ENCODE results near the gene MIAT. TPM values are rescaled to one million over a fixed set of nuclear protein-coding genes. Genes with fewer than 3 reads are reported as not detected.
A peak's percentile ranks its signal among the peaks of the same experiment; 100 is the strongest.

Gene MIAT
- polyA plus RNA-seq, 2 of the 4 experiments (the other 2 are of a cell fraction) = 1.5 to 2.2 TPM

- WGBS (ENCODE audit: missing lambda C conversion rate) = 0% methylated on average over 4 of the region's 4 CpGs
- H3K4me3 ChIP-seq = peak overlapping the region; percentile 92
- FAIRE-seq (no peak), ATAC-seq (no peak), DNase-seq (ENCODE audit: low read depth in 1 of 2, low spot score in 1 of 2) (no peak)
- H3K9me3 ChIP-seq = no peaks in the 10 kb centered on the region
- H3K27ac ChIP-seq = peak overlapping the region; percentile 98 to 99
- TF ChIP-seq HOXA7 (CRISPR knock-in tag; IDR thresholded peaks at IDR 0.05) (no peak), JUNB (IDR thresholded peaks at IDR 0.05) (no peak), POLR2A (IDR thresholded peaks at IDR 0.05; ENCODE audit: low read length) (no peak), MAFK (IDR thresholded peaks at IDR 0.05; ENCODE audit: partially characterized antibody) (no peak), ELK1 (IDR thresholded peaks at IDR 0.05; ENCODE audit: low read depth, low read length) (no peak), RFX5 (IDR thresholded peaks at IDR 0.05) (no peak), NFE2L2 (conservative IDR thresholded peaks at IDR 0.05; ENCODE audit: low read length) (no peak), NPAS2 (CRISPR knock-in tag; IDR thresholded peaks at IDR 0.05; ENCODE audit: borderline replicate concordance) (no peak), BCL3 (IDR thresholded peaks at IDR 0.05) (no peak), CHD2 (IDR thresholded peaks at IDR 0.05; ENCODE audit: low read length, partially characterized antibody) (no peak), RAD21 (conservative IDR thresholded peaks at IDR 0.05 in 1 of 2, IDR thresholded peaks at IDR 0.05 in 1 of 2) (no peak), CTCF (IDR thresholded peaks at IDR 0.05) (no peak), PHF8 (IDR thresholded peaks at IDR 0.05; ENCODE audit: borderline replicate concordance, low read depth) (no peak), RARB (CRISPR knock-in tag; IDR thresholded peaks at IDR 0.05) (no peak), REST (IDR thresholded peaks at IDR 0.05) (no peak)
- ChIA-PET POLR2A (interaction anchor here (1.1 to 1.9 kb wide), 5 partner anchors 71 to 1128 kb away, joined by 3 to 6 read pairs (median 3); partner anchors contain the start of genes HPS4, MN1 and SRRD), CTCF (interaction anchor here (1.1 to 2.8 kb wide), 10 partner anchors 9 to 739 kb away, joined by 3 to 12 read pairs (median 3); no protein-coding TSS in a partner anchor)
- H3K4me2 ChIP-seq = peak overlapping the region; percentile 96
- peaks cover 21% of the 10 kb centered on the region for H3K4me1 ChIP-seq
Measured at GRCh38 chr22:26673486-26673885, 16.1 kb downstream of the MIAT start.

- ATAC-seq = no peak
- WGBS (ENCODE audit: missing lambda C conversion rate) = 63% methylated on average over 9 of the region's 9 CpGs
Measured at GRCh38 chr22:26674211-26675190, 17.1 kb downstream of the MIAT start.

More at GRCh38 chr22:26674211-26675190, 17.1 kb downstream of the MIAT start:
- peak overlapping the region; percentile 92 for H3K4me3 ChIP-seq
- POLR2A ChIA-PET = no interaction called here
- H3K9me3 ChIP-seq = no peaks in the 10 kb centered on the region
- H3K4me2 ChIP-seq = peak overlapping the region; percentile 96
- DNase-seq (ENCODE audit: low read depth in 1 of 2, low spot score in 1 of 2) (no peak), FAIRE-seq (no peak)
- CTCF ChIA-PET = interaction anchor here (0.9 to 2.8 kb wide), 7 partner anchors 10 to 308 kb away, joined by 3 to 12 read pairs (median 3); no protein-coding TSS in a partner anchor
- peaks cover 30% of the 10 kb centered on the region for H3K4me1 ChIP-seq
- TF ChIP-seq KDM1A (IDR thresholded peaks at IDR 0.05; ENCODE audit: low read depth) (no peak), TFCP2L1 (CRISPR knock-in tag; IDR thresholded peaks at IDR 0.05) (no peak), MAZ (IDR thresholded peaks at IDR 0.05; ENCODE audit: borderline replicate concordance, low read depth, low read length) (no peak), POLR2AphosphoS2 (conservative IDR thresholded peaks at IDR 0.05; ENCODE audit: low read length) (no peak), RFX5 (IDR thresholded peaks at IDR 0.05) (no peak), MAFK (IDR thresholded peaks at IDR 0.05; ENCODE audit: partially characterized antibody) (peak; percentile 38)
- H3K27ac ChIP-seq = peak overlapping the region; percentile 98 to 99

All from A549 (cell line).